H1 (cell line): ENCODE data around the gene KCMF1. TPM values are rescaled to one million over a fixed set of nuclear protein-coding genes. Genes with fewer than 3 reads are reported as not detected.

Source experiments
- CBX5 ChIP-seq: fragments of 300-800, 300-1000 bp; sonication (generic); IDR thresholded peaks from 2 replicates; pipeline ENCODE4 v1.7.1; 2016; ENCODE audit warnings: antibody characterized with exemption, low read length, low read depth
- polyA plus RNA-seq, 7 experiments: library from polyadenylated mRNA; depleted of rRNA in 3 of 7; stranded (reverse) in 5 of 7; unstranded in 2 of 7; fragments of >200 nt in 5 of 7; fragments of 200-250 nt in 2 of 7; gene quantifications; 1 replicate in 5 of 7; 2 replicates in 1 of 7; 4 replicates in 1 of 7; pipeline versions ENCODE4 v1.2.1 to v1.2.3, GENCODE V29; 2011 to 2013; ENCODE audit warnings: missing spikeins in 2 of 7, mixed read lengths in 2 of 7
- total RNA-seq: library from RNA; stranded (reverse); fragmentation: NEBNext Ultra II Directional; extraction: Animal tissue kit (Norgen Biotek cat#: 25700); gene quantifications from 2 replicates; pipeline ENCODE4 v1.2.1, GENCODE V29; 2021
- TF ChIP-seq, protein P1 (sequence below), 3 experiments: IDR thresholded peaks; 1 replicate in 2 of 3; 2 replicates in 1 of 3; pipeline versions ENCODE4 v1.5.1 to v1.6.1; 2011; ENCODE audit warnings: low read length in 3 of 3, mild to moderate bottlenecking in 3 of 3, inconsistent platforms in 2 of 3, low read depth in 1 of 3, moderate library complexity in 1 of 3; ENCODE audit not compliant: insufficient read depth in 1 of 3; ENCODE audit errors: control extremely low read depth in 1 of 3

The KCMF1 gene
- total and polyA plus RNA-seq, 2 of the 8 experiments (the other 6 are each of a cell fraction or from before 2014, with no cell fraction given): 86.9 to 149 TPM

DNA sequence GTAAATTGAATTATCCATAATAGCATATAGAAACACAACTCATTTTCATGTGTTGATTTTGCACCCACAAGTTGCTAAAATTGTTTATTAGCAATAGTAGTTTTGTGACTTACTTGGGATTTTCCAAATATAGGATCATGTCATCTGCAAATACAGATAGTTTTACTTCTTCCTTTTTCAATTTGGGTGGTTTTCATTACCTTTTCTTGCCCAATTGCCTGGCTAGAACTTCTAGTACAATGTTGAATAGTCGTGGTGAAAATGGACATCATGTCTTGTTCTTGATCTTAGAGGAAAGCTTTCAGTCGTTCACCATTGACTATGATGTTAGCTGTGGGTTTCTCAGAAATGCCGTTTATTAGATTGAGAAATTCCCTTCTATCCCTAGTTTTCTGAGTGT lies 102.1 kb downstream of the KCMF1 start (continued):
- TF ChIP-seq, protein P1, sequence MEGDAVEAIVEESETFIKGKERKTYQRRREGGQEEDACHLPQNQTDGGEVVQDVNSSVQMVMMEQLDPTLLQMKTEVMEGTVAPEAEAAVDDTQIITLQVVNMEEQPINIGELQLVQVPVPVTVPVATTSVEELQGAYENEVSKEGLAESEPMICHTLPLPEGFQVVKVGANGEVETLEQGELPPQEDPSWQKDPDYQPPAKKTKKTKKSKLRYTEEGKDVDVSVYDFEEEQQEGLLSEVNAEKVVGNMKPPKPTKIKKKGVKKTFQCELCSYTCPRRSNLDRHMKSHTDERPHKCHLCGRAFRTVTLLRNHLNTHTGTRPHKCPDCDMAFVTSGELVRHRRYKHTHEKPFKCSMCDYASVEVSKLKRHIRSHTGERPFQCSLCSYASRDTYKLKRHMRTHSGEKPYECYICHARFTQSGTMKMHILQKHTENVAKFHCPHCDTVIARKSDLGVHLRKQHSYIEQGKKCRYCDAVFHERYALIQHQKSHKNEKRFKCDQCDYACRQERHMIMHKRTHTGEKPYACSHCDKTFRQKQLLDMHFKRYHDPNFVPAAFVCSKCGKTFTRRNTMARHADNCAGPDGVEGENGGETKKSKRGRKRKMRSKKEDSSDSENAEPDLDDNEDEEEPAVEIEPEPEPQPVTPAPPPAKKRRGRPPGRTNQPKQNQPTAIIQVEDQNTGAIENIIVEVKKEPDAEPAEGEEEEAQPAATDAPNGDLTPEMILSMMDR (IDR thresholded peaks at IDR 0.05; ENCODE audit: control extremely low read depth in 1 of 3, insufficient read depth in 1 of 3, low read depth in 1 of 3, low read length in 3 of 3): no peak
- TF ChIP-seq CBX5: no peak
